H1 (cell line): Measurements from ENCODE around the gene MEF2C. TPM values are rescaled to one million over a fixed set of nuclear protein-coding genes. Genes with fewer than 3 reads are reported as not detected.

Experiments
- CTCF ChIA-PET: fragments of 300-600 bp; sonication (Branson Sonifier 250); formaldehyde crosslinking; loops from one replicate; lab custom pipeline; 2021; ENCODE audit not compliant: partially characterized antibody; lab: Charles Lee
- POLR2A ChIA-PET: fragments of 300-600 bp; sonication (Branson Sonifier 250); formaldehyde crosslinking; loops from one replicate; lab custom pipeline; 2021; ENCODE audit warnings: inconsistent platforms; ENCODE audit not compliant: partially characterized antibody; lab: Charles Lee
- DNase-seq, 2 experiments: peaks; one replicate each; pipeline versions ENCODE4 v3.0.0 to v3.0.0-alpha.2; 2010 to 2022; ENCODE audit warnings: low spot score in 2 of 2, low read depth in 1 of 2, mixed read lengths in 1 of 2
- FAIRE-seq: peaks from 2 replicates; lab custom pipeline; 2011; peaks lifted over from hg19 to GRCh38; lab: Jason Lieb, UNC
- H2AFZ ChIP-seq: 2 replicates; pipeline ENCODE4 v1.8.1; 2012; ENCODE audit warnings: low read length, inconsistent platforms
- H2AK5ac ChIP-seq: 2 replicates; pipeline ENCODE4 v1.6.1; 2013; ENCODE audit warnings: low read depth, low read length
- H2BK120ac ChIP-seq: replicated peaks from 2 replicates; pipeline ENCODE3; 2013; ENCODE audit warnings: low read depth, low read length, inconsistent platforms
- H2BK12ac ChIP-seq: 2 replicates; pipeline ENCODE4 v1.6.1; 2013; ENCODE audit warnings: low read depth, low read length
- H2BK15ac ChIP-seq: 2 replicates; pipeline ENCODE4 v1.6.1; 2013; ENCODE audit warnings: low read length
- H2BK20ac ChIP-seq: 2 replicates; pipeline ENCODE4 v1.6.1; 2013; ENCODE audit warnings: low read length
- H2BK5ac ChIP-seq: 2 replicates; pipeline ENCODE4 v1.6.1; 2013; ENCODE audit warnings: low read depth, low read length
- H3K14ac ChIP-seq: 2 replicates; pipeline ENCODE4 v1.6.1; 2013; ENCODE audit warnings: inconsistent platforms; ENCODE audit not compliant: insufficient read length
- H3K18ac ChIP-seq: 2 replicates; pipeline ENCODE4 v1.6.1; 2013; ENCODE audit warnings: low read length; ENCODE audit errors: extremely low read depth
- H3K23ac ChIP-seq: 2 replicates; pipeline ENCODE4 v1.6.1; 2013; ENCODE audit warnings: inconsistent platforms; ENCODE audit not compliant: insufficient read length
- H3K23me2 ChIP-seq: 2 replicates; pipeline ENCODE4 v1.6.1; 2013; ENCODE audit warnings: low read depth, low read length
- H3K27ac ChIP-seq: 2 replicates; pipeline ENCODE4 v1.6.1; 2011; ENCODE audit warnings: low read depth, low read length, inconsistent platforms
- H3K27me3 ChIP-seq, 4 experiments: replicated peaks in 1 of 4; 1 replicate in 1 of 4; 2 replicates in 3 of 4; pipeline versions ENCODE4 v1.6.1 to v1.8.1; 2011 to 2013; ENCODE audit warnings: low read length in 3 of 4, mild to moderate bottlenecking in 3 of 4, inconsistent platforms in 2 of 4, mixed read lengths in 2 of 4, moderate library complexity in 1 of 4; ENCODE audit not compliant: control insufficient read depth in 3 of 4, insufficient read depth in 3 of 4; ENCODE audit errors: extremely low read depth in 1 of 4
- H3K36me3 ChIP-seq, 4 experiments: 2 replicates each; pipeline versions ENCODE4 v1.6.1 to v1.8.1; 2011 to 2013; ENCODE audit warnings: mild to moderate bottlenecking in 4 of 4, low read length in 3 of 4, moderate library complexity in 2 of 4, control low read depth in 1 of 4, inconsistent platforms in 1 of 4; ENCODE audit not compliant: insufficient read depth in 4 of 4, control insufficient read depth in 2 of 4
- H3K4ac ChIP-seq: replicated peaks from 2 replicates; pipeline ENCODE3; 2013; ENCODE audit warnings: low read length, low read depth, mixed read lengths, inconsistent platforms; ENCODE audit not compliant: insufficient read length
- H3K4me1 ChIP-seq, 4 experiments: replicated peaks in 1 of 4; 1 replicate in 1 of 4; 2 replicates in 3 of 4; pipeline versions ENCODE4 v1.6.1 to v1.8.1; 2011 to 2013; ENCODE audit warnings: low read length in 3 of 4, inconsistent platforms in 2 of 4, mixed read lengths in 1 of 4; ENCODE audit not compliant: insufficient read depth in 4 of 4, control insufficient read depth in 3 of 4
- H3K4me2 ChIP-seq, 2 experiments: 2 replicates each; pipeline versions ENCODE4 v1.6.1 to v1.8.1; 2011 to 2013; ENCODE audit warnings: low read depth in 2 of 2, low read length in 2 of 2, control low read depth in 1 of 2, inconsistent platforms in 1 of 2, mild to moderate bottlenecking in 1 of 2; ENCODE audit not compliant: insufficient read depth in 1 of 2
- H3K4me3 ChIP-seq, 4 experiments: fragments of 200-600, 300-600 bp in 1 of 4; sonication (generic), shearing (Covaris generic), sonication (Bioruptor Twin) in 1 of 4; 2 replicates each; pipeline versions ENCODE4 v1.5.1 to v1.8.1; 2011 to 2016; ENCODE audit warnings: low read length in 4 of 4, low read depth in 3 of 4, control low read depth in 2 of 4, inconsistent platforms in 2 of 4, mild to moderate bottlenecking in 2 of 4, mixed read lengths in 1 of 4, moderate library complexity in 1 of 4; ENCODE audit not compliant: insufficient read depth in 2 of 4; ENCODE audit errors: extremely low read depth in 1 of 4
- H3K56ac ChIP-seq: replicated peaks from 2 replicates; pipeline ENCODE3; 2013; ENCODE audit warnings: low read depth, mild to moderate bottlenecking, mixed read lengths, low read length, inconsistent platforms; ENCODE audit not compliant: insufficient read length
- H3K79me1 ChIP-seq: 2 replicates; pipeline ENCODE4 v1.6.1; 2013; ENCODE audit warnings: low read depth, low read length, control low read depth
- H3K79me2 ChIP-seq, 2 experiments: 2 replicates each; pipeline versions ENCODE4 v1.6.1 to v1.8.1; 2012 to 2013; ENCODE audit warnings: low read length in 2 of 2, mild to moderate bottlenecking in 2 of 2, inconsistent platforms in 1 of 2; ENCODE audit not compliant: insufficient read depth in 2 of 2, control insufficient read depth in 1 of 2
- H3K9ac ChIP-seq, 4 experiments: replicated peaks in 1 of 4; 1 replicate in 1 of 4; 2 replicates in 3 of 4; pipeline versions ENCODE4 v1.6.1 to v1.8.1; 2011 to 2013; ENCODE audit warnings: low read depth in 3 of 4, low read length in 3 of 4, control low read depth in 2 of 4, mild to moderate bottlenecking in 2 of 4, moderate library complexity in 2 of 4, inconsistent platforms in 1 of 4; ENCODE audit errors: extremely low read depth in 1 of 4
- H3K9me3 ChIP-seq, 2 experiments: 2 replicates each; pipeline versions ENCODE4 v1.6.1 to v1.8.1; 2012 to 2013; ENCODE audit warnings: mild to moderate bottlenecking in 2 of 2, moderate library complexity in 2 of 2, control low read depth in 1 of 2, inconsistent platforms in 1 of 2, low read depth in 1 of 2, low read length in 1 of 2, mixed read lengths in 1 of 2; ENCODE audit not compliant: insufficient read depth in 2 of 2
- H4K20me1 ChIP-seq, 2 experiments: replicated peaks in 1 of 2; 2 replicates each; pipeline versions ENCODE3 to v1.8.1; 2011 to 2013; ENCODE audit warnings: inconsistent platforms in 2 of 2, low read length in 2 of 2, mild to moderate bottlenecking in 1 of 2; ENCODE audit not compliant: insufficient read depth in 2 of 2, control insufficient read depth in 1 of 2
- H4K5ac ChIP-seq: 2 replicates; pipeline ENCODE4 v1.6.1; 2013; ENCODE audit warnings: low read length, low read depth, mixed read lengths, inconsistent platforms; ENCODE audit not compliant: insufficient read length
- H4K8ac ChIP-seq: 2 replicates; pipeline ENCODE4 v1.8.0; 2013; ENCODE audit warnings: mild to moderate bottlenecking, moderate library complexity, low read length, inconsistent platforms; ENCODE audit not compliant: insufficient read depth; ENCODE audit errors: extremely low read depth
- H4K91ac ChIP-seq: replicated peaks from 2 replicates; pipeline ENCODE3; 2013; ENCODE audit warnings: low read length, mixed read lengths, inconsistent platforms; ENCODE audit not compliant: insufficient read length
- ATF2 ChIP-seq: IDR thresholded peaks from 2 replicates; pipeline ENCODE4 v1.6.1; 2012; ENCODE audit warnings: low read length, inconsistent platforms
- E2F6 ChIP-seq: IDR thresholded peaks from 2 replicates; pipeline ENCODE4 v1.6.1; 2012; ENCODE audit warnings: inconsistent platforms
- FOSL1 ChIP-seq: IDR thresholded peaks from 2 replicates; pipeline ENCODE4 v1.6.1; 2011; ENCODE audit warnings: mild to moderate bottlenecking, low read depth, low read length, moderate library complexity; ENCODE audit not compliant: insufficient read depth
- GABPA ChIP-seq: IDR thresholded peaks from 2 replicates; pipeline ENCODE4 v1.6.1; 2011; ENCODE audit warnings: mild to moderate bottlenecking, low read length, moderate library complexity, borderline replicate concordance; ENCODE audit not compliant: insufficient read depth
- GTF2F1 ChIP-seq: IDR thresholded peaks from 2 replicates; pipeline ENCODE4 v1.6.1; 2012; ENCODE audit warnings: low read depth, low read length, improper control_type of control experiment, borderline replicate concordance
- JUN ChIP-seq: IDR thresholded peaks from 2 replicates; pipeline ENCODE4 v1.6.1; 2011; ENCODE audit warnings: low read depth, mild to moderate bottlenecking, improper control_type of control experiment, low read length
- SP4 ChIP-seq: IDR thresholded peaks from 2 replicates; pipeline ENCODE4 v1.6.1; 2012; ENCODE audit warnings: low read length, inconsistent platforms
- SUZ12 ChIP-seq: fragments of 200-600 bp; sonication (generic); IDR thresholded peaks from 2 replicates; pipeline ENCODE4 v1.6.1; 2012; ENCODE audit warnings: mild to moderate bottlenecking, inconsistent platforms, low read length, moderate library complexity, mixed read lengths
- TAF1 ChIP-seq: IDR thresholded peaks from 2 replicates; pipeline ENCODE4 v1.6.1; 2011; ENCODE audit warnings: mild to moderate bottlenecking, low read depth, low read length
- TBP ChIP-seq: IDR thresholded peaks from 2 replicates; pipeline ENCODE4 v1.6.1; 2011; ENCODE audit warnings: low read depth, low read length, improper control_type of control experiment
- WGBS, 2 experiments: shearing (Covaris generic) in 1 of 2; methylation state at CpG; one replicate each; pipeline versions ENCODE4 v1.1.6 to v1.1.7; 2013 to 2015; ENCODE audit warnings: low lambda C conversion rate in 2 of 2, mixed read lengths in 2 of 2, inconsistent platforms in 1 of 2, low coverage in 1 of 2, missing lambda C conversion rate in 1 of 2; ENCODE audit not compliant: insufficient replicate concordance in 2 of 2, insufficient coverage in 1 of 2, insufficient read length in 1 of 2; ENCODE audit errors: extremely low coverage in 1 of 2, missing lambda C conversion rate in 1 of 2; 5-methylcytosine and 5-hydroxymethylcytosine counted together
- polyA plus RNA-seq, 7 experiments: library from polyadenylated mRNA; depleted of rRNA in 3 of 7; stranded (reverse) in 5 of 7; unstranded in 2 of 7; fragments of >200 nt in 5 of 7; fragments of 200-250 nt in 2 of 7; gene quantifications; 1 replicate in 5 of 7; 2 replicates in 1 of 7; 4 replicates in 1 of 7; pipeline versions ENCODE4 v1.2.1 to v1.2.3, GENCODE V29; 2011 to 2013; ENCODE audit warnings: missing spikeins in 2 of 7, mixed read lengths in 2 of 7
- total RNA-seq: library from RNA; stranded (reverse); fragmentation: NEBNext Ultra II Directional; extraction: Animal tissue kit (Norgen Biotek cat#: 25700); gene quantifications from 2 replicates; pipeline ENCODE4 v1.2.1, GENCODE V29; 2021

The MEF2C gene
- total and polyA plus RNA-seq, 2 of the 8 experiments (the other 6 are each of a cell fraction or from before 2014, with no cell fraction given): 0.59 to 0.99 TPM

- no peaks in the 10 kb centered on the region for H3K27me3 ChIP-seq
- TF ChIP-seq TBP: no peak
- TF ChIP-seq GABPA: no peak
- TF ChIP-seq TAF1: no peak
- TF ChIP-seq SUZ12: no peak
- TF ChIP-seq GTF2F1: no peak
- TF ChIP-seq E2F6: no peak
- no peak for TF ChIP-seq ATF2
- no peak for TF ChIP-seq FOSL1
- no peak for TF ChIP-seq SP4
- TF ChIP-seq JUN: no peak
Measured at GRCh38 chr5:88768411-88768810, 114.6 kb downstream of the MEF2C start.

More at GRCh38 chr5:88768411-88768810, 114.6 kb downstream of the MEF2C start:
- FAIRE-seq: no peak
- Histone ChIP-seq H3K4me1 (no peaks in the 10 kb centered on the region), H2BK12ac (no peak overlapping the region), H3K14ac (no peak overlapping the region), H3K79me2 (no peaks in the 10 kb centered on the region), H2BK5ac (no peak overlapping the region), H3K4me3 (no peak overlapping the region), H2BK120ac (no peak overlapping the region), H4K8ac (no peak overlapping the region), H4K5ac (no peak overlapping the region), H3K4ac (no peak overlapping the region), H3K79me1 (no peaks in the 10 kb centered on the region), H2BK20ac (no peak overlapping the region), H3K36me3 (no peaks in the 10 kb centered on the region), H3K56ac (no peak overlapping the region), H3K9me3 (no peaks in the 10 kb centered on the region), H3K9ac (no peak overlapping the region), H4K91ac (no peak overlapping the region), H3K27ac (no peak overlapping the region), H3K4me2 (no peak overlapping the region), H3K23me2 (no peaks in the 10 kb centered on the region), H3K23ac (no peak overlapping the region), H2BK15ac (no peak overlapping the region), H4K20me1 (no peaks in the 10 kb centered on the region), H3K18ac (no peak overlapping the region), H2AK5ac (no peak overlapping the region), H2AFZ (no peak overlapping the region)
- ChIA-PET POLR2A (no interaction called here), CTCF (interaction anchor here (1.5 kb wide), 1 partner anchor 39 kb away, joined by 4 read pairs; no protein-coding TSS in a partner anchor)
- DNase-seq: no peak
- 89 to 100% methylated on average over 1 to 3 of the region's 3 CpGs for WGBS, 2 experiments
